Ascending aorta (tissue), 2 donors: Measurements from ENCODE around the gene LITAF. TPM values are rescaled to one million over a fixed set of nuclear protein-coding genes. Genes with fewer than 3 reads are reported as not detected.

Experiments used
- DNase-seq, 2 donors: peaks; one replicate each; pipeline ENCODE4 v3.0.0-alpha.2; 2019; ENCODE audit warnings: low spot score in 2 of 2
- H3K27ac ChIP-seq, 2 donors: fragments of 200-600 bp; sonication (generic); one replicate each; pipeline ENCODE4 v1.5.1; 2016 to 2017; ENCODE audit warnings: mild to moderate bottlenecking in 1 of 2
- H3K27me3 ChIP-seq: fragments of 200-600 bp; sonication (generic); one replicate; pipeline ENCODE4 v1.5.1; 2017
- H3K36me3 ChIP-seq, 2 donors: fragments of 200-600 bp; sonication (generic); one replicate each; pipeline ENCODE4 v1.5.1; 2016
- H3K4me1 ChIP-seq, 2 donors: fragments of 200-600 bp; sonication (generic); one replicate each; pipeline ENCODE4 v1.5.1; 2016 to 2017; ENCODE audit warnings: mild to moderate bottlenecking in 1 of 2
- H3K4me3 ChIP-seq, 2 donors: fragments of 200-600 bp; sonication (generic); one replicate each; pipeline ENCODE4 v1.5.1; 2016 to 2017; ENCODE audit warnings: mild to moderate bottlenecking in 1 of 2
- H3K9me3 ChIP-seq, 2 donors: fragments of 200-600 bp; sonication (generic); one replicate each; pipeline ENCODE4 v1.5.1; 2016
- CTCF ChIP-seq, 3 experiments: fragments of 200-600 bp in 2 of 3; fragments of 450-650 bp in 1 of 3; sonication (generic) in 2 of 3; IDR thresholded peaks; one replicate each; pipeline ENCODE4 v1.5.1; 2016 to 2019; ENCODE audit warnings: antibody characterized with exemption in 3 of 3, mild to moderate bottlenecking in 1 of 3, moderate library complexity in 1 of 3
- intact Hi-C: fragments of 100-400 bp; cut with DNase I; formaldehyde crosslinking; loops from one replicate; pipeline ENCODE4 v1.15.1; 2023
- total RNA-seq: library from RNA; depleted of rRNA; stranded (reverse); fragments of >200 nt; gene quantifications from one replicate; pipeline ENCODE4 v1.1.0, GENCODE V29; 2016

The LITAF gene
- total RNA-seq, 1 donor from 2014 or later = 40.7 TPM

DNA sequence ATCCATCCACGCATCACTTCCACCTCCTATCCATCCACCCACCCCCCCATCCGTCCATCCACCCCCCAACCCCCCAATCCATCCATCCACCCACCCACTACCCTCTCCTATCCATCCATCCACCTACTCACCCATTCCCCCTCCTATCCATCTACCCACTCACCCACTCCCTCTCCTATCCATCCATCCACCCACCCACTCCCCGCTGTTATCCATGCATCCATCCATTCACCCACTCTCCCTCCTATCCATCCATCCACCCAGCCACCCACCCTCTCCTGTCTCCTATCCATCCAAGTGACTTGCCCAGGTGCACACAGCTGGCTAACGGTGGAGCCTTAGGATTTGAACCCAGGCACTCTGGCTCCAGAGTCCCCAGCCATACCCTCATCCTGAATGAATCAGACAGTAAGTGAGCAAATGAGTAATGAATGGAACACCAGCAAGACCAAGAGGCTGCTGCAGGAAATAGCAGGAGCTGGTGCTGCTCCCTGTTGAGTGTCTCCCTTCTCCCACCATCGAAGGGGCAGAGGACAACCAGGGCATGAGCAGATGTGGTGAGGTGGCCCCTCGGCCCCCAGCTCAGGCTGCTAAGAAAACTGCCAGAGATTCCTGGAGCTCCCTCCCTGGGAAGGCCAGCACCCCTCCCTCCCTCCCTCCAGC lies 62.5 kb downstream of the LITAF start:
- Histone ChIP-seq H3K4me1 (no peaks in the 10 kb centered on the region), H3K27me3 (no peaks in the 10 kb centered on the region), H3K4me3 (no peak overlapping the region), H3K9me3 (no peaks in the 10 kb centered on the region), H3K36me3 (no peaks in the 10 kb centered on the region), H3K27ac (no peak overlapping the region)
- DNase-seq = no peak
- intact Hi-C loops = no loop called here
- TF ChIP-seq CTCF (IDR thresholded peaks at IDR 0.05) = no peak

DNA sequence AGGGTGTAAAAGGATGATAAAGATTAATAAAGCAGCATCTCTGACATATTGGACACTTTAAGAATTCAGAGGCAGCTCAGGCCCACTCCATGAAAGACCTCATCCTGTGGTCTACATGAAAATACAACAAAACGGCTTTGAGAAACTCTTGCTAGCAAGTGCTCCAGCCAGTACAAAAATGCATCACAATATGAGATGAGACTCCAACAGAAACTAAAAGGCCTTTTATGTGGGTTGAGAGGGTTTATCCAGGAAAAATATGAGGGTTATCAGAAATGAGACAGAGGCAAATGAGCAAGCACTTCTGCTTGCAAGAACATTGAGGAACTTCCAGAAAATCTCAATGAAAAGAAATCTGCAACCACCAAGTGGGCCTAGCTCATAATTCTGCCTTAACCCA lies 65.7 kb downstream of the LITAF start:
- Histone ChIP-seq H3K27me3 (no peaks in the 10 kb centered on the region), H3K4me3 (no peak overlapping the region), H3K9me3 (no peaks in the 10 kb centered on the region), H3K4me1 (no peaks in the 10 kb centered on the region), H3K36me3 (no peaks in the 10 kb centered on the region), H3K27ac (no peak overlapping the region)
- TF ChIP-seq CTCF (IDR thresholded peaks at IDR 0.05) = no peak
- intact Hi-C loops = no loop called here
- no peak for DNase-seq

- H3K36me3 ChIP-seq = no peaks in the 10 kb centered on the region
- H3K4me3 ChIP-seq = no peak overlapping the region
- no peak for TF ChIP-seq CTCF (IDR thresholded peaks at IDR 0.05)
- no peak overlapping the region for H3K27ac ChIP-seq
- H3K9me3 ChIP-seq = no peaks in the 10 kb centered on the region
- intact Hi-C loops = no loop called here
- no peaks in the 10 kb centered on the region for H3K4me1 ChIP-seq
- no peak for DNase-seq
- no peaks in the 10 kb centered on the region for H3K27me3 ChIP-seq
Observed at GRCh38 chr16:11520442-11520841, 66.3 kb downstream of the LITAF start.

DNA sequence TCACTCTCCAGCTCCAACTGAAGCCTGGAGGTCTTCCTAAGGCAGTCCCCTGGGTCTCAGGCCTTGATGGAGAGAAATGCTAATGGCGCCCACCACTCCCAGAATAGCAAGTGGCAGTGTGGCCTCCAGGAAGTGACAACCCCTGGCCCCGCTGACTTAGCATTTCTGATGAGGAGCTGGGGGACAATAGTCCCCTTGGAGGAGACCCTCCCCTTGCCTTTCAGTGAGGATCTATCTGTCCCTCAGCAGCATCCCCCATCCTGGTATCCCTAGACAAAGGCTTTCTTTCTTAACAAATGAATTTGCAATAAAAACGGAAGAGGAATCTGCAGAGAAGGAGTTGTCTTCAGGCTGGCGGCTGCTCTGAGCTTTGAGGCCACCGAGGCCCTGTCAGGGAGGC lies 68.8 kb downstream of the LITAF start:
- intact Hi-C loops = no loop called here

DNA sequence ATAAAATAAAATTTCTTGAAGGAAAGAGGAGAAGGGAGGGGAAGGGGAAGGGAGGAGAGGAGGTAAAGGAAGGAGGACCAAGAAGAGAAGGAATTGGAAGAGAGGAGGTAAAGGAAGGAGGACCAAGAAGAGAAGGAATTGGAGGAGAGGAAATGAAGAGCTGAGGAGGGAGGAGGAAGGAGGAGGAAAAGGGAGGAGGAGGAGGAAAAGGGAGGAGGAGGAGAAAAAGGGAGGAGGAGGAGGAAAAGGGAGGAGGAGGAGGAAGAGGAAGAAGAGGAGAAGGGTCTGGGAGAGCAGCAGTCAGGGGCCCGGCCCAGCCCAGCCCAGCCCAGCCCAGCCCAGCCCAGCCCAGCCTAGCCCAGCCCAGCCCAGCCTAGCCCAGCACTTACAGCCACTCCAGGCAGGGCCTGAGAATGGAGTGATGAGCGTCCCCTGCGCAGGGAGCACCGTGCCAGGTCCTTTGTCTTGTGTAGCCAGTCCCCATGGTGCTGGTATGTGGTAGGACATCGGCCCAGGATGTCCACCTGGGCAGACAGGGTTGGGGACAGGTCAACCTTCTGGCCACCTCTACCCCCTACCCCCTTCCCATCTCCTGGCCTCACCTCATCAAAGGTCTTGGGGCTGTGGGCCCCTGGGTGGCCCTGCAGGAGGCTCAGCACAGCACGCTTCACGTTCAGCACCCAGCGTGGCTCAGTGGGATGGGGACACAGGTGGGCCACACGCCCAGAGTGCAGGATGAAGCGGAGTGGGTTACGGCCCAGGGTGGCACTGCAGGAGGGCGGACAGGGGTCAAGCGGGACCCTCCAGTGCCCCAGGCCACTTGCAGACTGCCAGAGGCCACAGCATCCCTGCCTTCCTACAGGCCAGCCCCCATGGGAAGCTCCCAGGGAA lies 70.9 kb downstream of the LITAF start:
- H3K9me3 ChIP-seq = no peaks in the 10 kb centered on the region
- intact Hi-C loops = no loop called here
- no peaks in the 10 kb centered on the region for H3K27me3 ChIP-seq
- H3K4me3 ChIP-seq = no peak overlapping the region
- H3K4me1 ChIP-seq = no peaks in the 10 kb centered on the region
- H3K36me3 ChIP-seq = no peaks in the 10 kb centered on the region
- H3K27ac ChIP-seq = no peak overlapping the region
- TF ChIP-seq CTCF (IDR thresholded peaks at IDR 0.05) = no peak
- DNase-seq = no peak

More for the DNA sequence above, 68.8 kb downstream of the LITAF start:
- Histone ChIP-seq H3K27ac (no peak overlapping the region), H3K9me3 (no peaks in the 10 kb centered on the region), H3K4me1 (no peaks in the 10 kb centered on the region), H3K4me3 (no peak overlapping the region), H3K36me3 (no peaks in the 10 kb centered on the region), H3K27me3 (no peaks in the 10 kb centered on the region)
- DNase-seq = no peak
- TF ChIP-seq CTCF (IDR thresholded peaks at IDR 0.05) = no peak
